Activated naive CD4-positive, alpha-beta T cell treated with anti-CD3 and anti-CD28 coated beads for 36 hours (primary cell): ENCODE results near the gene HS3ST3A1. TPM values are rescaled to one million over a fixed set of nuclear protein-coding genes. Genes with fewer than 3 reads are reported as not detected.

Source experiments
- CTCF ChIA-PET: fragments of 350-600 bp; sonication (Branson Sonifier 250); formaldehyde crosslinking; loops from one replicate; lab custom pipeline; 2021; ENCODE audit warnings: antibody characterized with exemption; lab: Charles Lee
- DNase-seq: peaks from one replicate; pipeline ENCODE4 v3.0.0-alpha.2; 2020
- H3K27ac Mint-ChIP-seq: one replicate; pipeline ENCODE4 v1.8.0; 2021; ENCODE audit warnings: mild to moderate bottlenecking, mixed read lengths
- H3K27me3 Mint-ChIP-seq: one replicate; pipeline ENCODE4 v1.8.0; 2021; ENCODE audit warnings: low read depth, mixed read lengths
- H3K36me3 Mint-ChIP-seq: one replicate; pipeline ENCODE4 v1.8.0; 2021; ENCODE audit warnings: low read depth, mixed read lengths
- H3K4me1 Mint-ChIP-seq: one replicate; pipeline ENCODE4 v1.8.0; 2021; ENCODE audit warnings: low read depth, mixed read lengths
- H3K4me3 Mint-ChIP-seq: one replicate; pipeline ENCODE4 v1.8.0; 2021; ENCODE audit warnings: mild to moderate bottlenecking, moderate library complexity, mixed read lengths
- H3K9me3 Mint-ChIP-seq: one replicate; pipeline ENCODE4 v1.8.0; 2021; ENCODE audit warnings: mixed read lengths
- intact Hi-C: fragments of 100-400 bp; cut with micrococcal nuclease; formaldehyde crosslinking; loops from one replicate; pipeline ENCODE4 v1.15.1; 2023
- total RNA-seq, 2 experiments: library from RNA; stranded (reverse); gene quantifications; one replicate each; pipeline ENCODE4 v1.2.3, GENCODE V29; 2021

HS3ST3A1 gene
- total RNA-seq, 2 experiments from 2014 or later, result 0.91 to 1.1 TPM

- Mint-ChIP-seq H3K4me3 (no peak overlapping the region), H3K27ac (no peak overlapping the region), H3K36me3 (no peaks in the 10 kb centered on the region), H3K9me3 (no peaks in the 10 kb centered on the region), H3K27me3 (peaks cover 13% of the 10 kb centered on the region), H3K4me1 (peaks cover 4% of the 10 kb centered on the region)
- intact Hi-C loops, result no loop called here
- CTCF ChIA-PET, result no interaction called here
- no peak for DNase-seq
These were observed 109.6 kb downstream of the HS3ST3A1 start for GRCh38 chr17:13491916-13492736.

GRCh38 chr17:13491491-13491890 lies 110.2 kb downstream of the HS3ST3A1 start:
- H3K4me3 Mint-ChIP-seq, result no peak overlapping the region
- H3K36me3 Mint-ChIP-seq, result no peaks in the 10 kb centered on the region
- DNase-seq, result no peak
- no peak overlapping the region for H3K27ac Mint-ChIP-seq
- peaks cover 4% of the 10 kb centered on the region for H3K4me1 Mint-ChIP-seq
- peaks cover 13% of the 10 kb centered on the region for H3K27me3 Mint-ChIP-seq
- H3K9me3 Mint-ChIP-seq, result no peaks in the 10 kb centered on the region
- intact Hi-C loops, result no loop called here
- CTCF ChIA-PET, result no interaction called here

GRCh38 chr17:13490906-13491482 lies 110.7 kb downstream of the HS3ST3A1 start:
- intact Hi-C loops, result no loop called here
- H3K4me1 Mint-ChIP-seq, result peaks cover 4% of the 10 kb centered on the region

DNA sequence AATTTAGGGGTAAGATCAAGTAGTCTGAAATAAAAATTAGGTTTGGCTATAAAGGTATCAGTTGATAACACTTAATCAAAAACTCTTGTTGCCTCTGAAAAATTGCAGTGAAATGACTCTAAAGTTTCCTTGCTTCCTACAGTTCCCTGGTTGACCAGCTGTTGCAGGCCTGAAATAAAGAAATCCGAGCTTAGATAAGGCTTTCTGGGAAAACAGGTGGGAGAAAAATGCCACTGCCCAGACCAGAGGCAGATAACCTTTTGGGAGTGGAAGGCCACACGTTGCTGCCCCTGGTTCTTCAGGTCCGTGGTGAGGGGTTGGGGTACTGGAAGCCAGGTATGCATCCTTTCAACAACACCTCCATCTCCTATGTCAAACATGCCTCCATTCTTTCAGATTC lies 111.3 kb downstream of the HS3ST3A1 start:
- CTCF ChIA-PET, result no interaction called here
- DNase-seq, result no peak
- no peak overlapping the region for H3K4me3 Mint-ChIP-seq
- no peaks in the 10 kb centered on the region for H3K36me3 Mint-ChIP-seq
- no peaks in the 10 kb centered on the region for H3K9me3 Mint-ChIP-seq
- H3K4me1 Mint-ChIP-seq, result peaks cover 4% of the 10 kb centered on the region
- no peak overlapping the region for H3K27ac Mint-ChIP-seq
- peaks cover 13% of the 10 kb centered on the region for H3K27me3 Mint-ChIP-seq
- intact Hi-C loops, result no loop called here

More at GRCh38 chr17:13490906-13491482, 110.7 kb downstream of the HS3ST3A1 start:
- no peak for DNase-seq
- Mint-ChIP-seq H3K4me3 (no peak overlapping the region), H3K27ac (no peak overlapping the region), H3K27me3 (peaks cover 13% of the 10 kb centered on the region), H3K9me3 (no peaks in the 10 kb centered on the region), H3K36me3 (no peaks in the 10 kb centered on the region)
- CTCF ChIA-PET, result no interaction called here

DNA sequence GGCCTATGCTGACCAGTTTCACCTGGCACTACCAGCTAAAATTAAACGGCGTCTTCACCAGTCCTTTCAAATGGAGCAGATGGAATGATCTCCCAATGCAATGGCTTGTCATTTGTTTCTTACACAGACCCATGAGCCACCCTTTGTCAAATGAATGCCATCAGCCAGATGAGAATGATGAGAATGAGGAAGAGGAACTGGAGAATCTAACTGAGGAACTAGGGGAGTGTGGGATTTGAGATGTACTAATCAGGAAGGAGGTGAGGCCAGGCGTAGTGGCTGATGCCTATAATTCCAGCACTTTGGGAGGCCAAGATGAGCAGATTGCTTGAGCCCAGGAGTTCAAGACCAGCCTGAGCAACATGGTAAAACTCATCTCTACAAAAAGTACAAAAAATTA lies 116.4 kb downstream of the HS3ST3A1 start:
- H3K27ac Mint-ChIP-seq, result no peak overlapping the region
- no peak for DNase-seq
- intact Hi-C loops, result no loop called here
- no peaks in the 10 kb centered on the region for H3K4me1 Mint-ChIP-seq
- H3K27me3 Mint-ChIP-seq, result peaks cover 10% of the 10 kb centered on the region
- no peak overlapping the region for H3K4me3 Mint-ChIP-seq
- CTCF ChIA-PET, result interaction anchor here (1.2 kb wide), 1 partner anchor 8 kb away, joined by 3 read pairs; no protein-coding TSS in a partner anchor
- H3K9me3 Mint-ChIP-seq, result peaks cover 14% of the 10 kb centered on the region
- H3K36me3 Mint-ChIP-seq, result no peaks in the 10 kb centered on the region

GRCh38 chr17:13484020-13484419 lies 117.7 kb downstream of the HS3ST3A1 start:
- H3K4me3 Mint-ChIP-seq, result no peak overlapping the region
- H3K27ac Mint-ChIP-seq, result no peak overlapping the region
- DNase-seq, result no peak
- no peaks in the 10 kb centered on the region for H3K4me1 Mint-ChIP-seq
- H3K9me3 Mint-ChIP-seq, result peaks cover 20% of the 10 kb centered on the region
- intact Hi-C loops, result no loop called here
- H3K36me3 Mint-ChIP-seq, result no peaks in the 10 kb centered on the region
- H3K27me3 Mint-ChIP-seq, result peaks cover 5% of the 10 kb centered on the region
- CTCF ChIA-PET, result no interaction called here

- CTCF ChIA-PET, result no interaction called here
- H3K9me3 Mint-ChIP-seq, result peaks cover 20% of the 10 kb centered on the region
- H3K4me1 Mint-ChIP-seq, result no peaks in the 10 kb centered on the region
- H3K36me3 Mint-ChIP-seq, result no peaks in the 10 kb centered on the region
- no peak overlapping the region for H3K27ac Mint-ChIP-seq
- H3K4me3 Mint-ChIP-seq, result no peak overlapping the region
- DNase-seq, result no peak
- intact Hi-C loops, result no loop called here
- H3K27me3 Mint-ChIP-seq, result peaks cover 5% of the 10 kb centered on the region
These were observed 120.9 kb downstream of the HS3ST3A1 start for GRCh38 chr17:13480877-13481276.

DNA sequence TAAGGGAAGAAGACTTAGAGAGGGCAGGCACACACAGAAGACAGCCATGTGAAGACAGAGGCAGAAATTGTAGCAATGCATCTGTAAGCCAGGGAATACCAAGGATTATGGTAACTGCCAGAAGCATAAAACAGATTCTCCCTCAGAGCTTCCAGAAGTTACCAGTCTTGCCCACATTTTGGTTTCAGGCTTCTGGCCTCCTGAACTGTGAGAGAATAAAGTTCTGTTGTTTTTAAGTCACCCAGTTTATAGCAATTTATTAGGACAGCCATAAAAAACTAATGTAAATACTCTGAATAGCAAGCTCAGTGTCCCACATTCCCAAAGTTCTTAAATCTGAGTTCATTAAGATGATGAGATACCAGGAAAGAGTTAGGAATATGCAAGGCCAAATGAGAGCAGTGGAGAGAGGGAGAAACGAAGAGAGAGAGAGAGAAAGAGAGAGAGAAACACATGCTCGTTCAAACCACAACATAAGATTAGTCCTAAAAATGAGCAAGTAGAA lies 123.4 kb downstream of the HS3ST3A1 start:
- DNase-seq, result no peak
- intact Hi-C loops, result no loop called here
- H3K4me3 Mint-ChIP-seq, result no peak overlapping the region
- H3K4me1 Mint-ChIP-seq, result no peaks in the 10 kb centered on the region
- no peaks in the 10 kb centered on the region for H3K36me3 Mint-ChIP-seq
- peaks cover 14% of the 10 kb centered on the region for H3K27me3 Mint-ChIP-seq
- H3K9me3 Mint-ChIP-seq, result peaks cover 20% of the 10 kb centered on the region
- CTCF ChIA-PET, result no interaction called here
- H3K27ac Mint-ChIP-seq, result no peak overlapping the region

GRCh38 chr17:13477180-13477611 lies 124.5 kb downstream of the HS3ST3A1 start:
- Mint-ChIP-seq H3K4me1 (no peaks in the 10 kb centered on the region), H3K27ac (no peak overlapping the region), H3K36me3 (no peaks in the 10 kb centered on the region), H3K9me3 (peaks cover 20% of the 10 kb centered on the region), H3K27me3 (peaks cover 16% of the 10 kb centered on the region), H3K4me3 (no peak overlapping the region)
- no peak for DNase-seq
- intact Hi-C loops, result no loop called here
- CTCF ChIA-PET, result no interaction called here

GRCh38 chr17:13476720-13477119 lies 125.0 kb downstream of the HS3ST3A1 start:
- peaks cover 19% of the 10 kb centered on the region for H3K9me3 Mint-ChIP-seq
- no peak overlapping the region for H3K4me3 Mint-ChIP-seq
- H3K27me3 Mint-ChIP-seq, result peaks cover 16% of the 10 kb centered on the region
- no peaks in the 10 kb centered on the region for H3K36me3 Mint-ChIP-seq
- H3K4me1 Mint-ChIP-seq, result no peaks in the 10 kb centered on the region
- no peak overlapping the region for H3K27ac Mint-ChIP-seq
- no peak for DNase-seq
- intact Hi-C loops, result no loop called here
- CTCF ChIA-PET, result no interaction called here

- Mint-ChIP-seq H3K27ac (no peak overlapping the region), H3K27me3 (peaks cover 16% of the 10 kb centered on the region), H3K9me3 (peaks cover 9% of the 10 kb centered on the region), H3K4me3 (no peak overlapping the region), H3K4me1 (no peaks in the 10 kb centered on the region), H3K36me3 (no peaks in the 10 kb centered on the region)
- CTCF ChIA-PET, result no interaction called here
- DNase-seq, result no peak
- intact Hi-C loops, result no loop called here
These were observed 126.0 kb downstream of the HS3ST3A1 start for GRCh38 chr17:13475574-13476223.

DNA sequence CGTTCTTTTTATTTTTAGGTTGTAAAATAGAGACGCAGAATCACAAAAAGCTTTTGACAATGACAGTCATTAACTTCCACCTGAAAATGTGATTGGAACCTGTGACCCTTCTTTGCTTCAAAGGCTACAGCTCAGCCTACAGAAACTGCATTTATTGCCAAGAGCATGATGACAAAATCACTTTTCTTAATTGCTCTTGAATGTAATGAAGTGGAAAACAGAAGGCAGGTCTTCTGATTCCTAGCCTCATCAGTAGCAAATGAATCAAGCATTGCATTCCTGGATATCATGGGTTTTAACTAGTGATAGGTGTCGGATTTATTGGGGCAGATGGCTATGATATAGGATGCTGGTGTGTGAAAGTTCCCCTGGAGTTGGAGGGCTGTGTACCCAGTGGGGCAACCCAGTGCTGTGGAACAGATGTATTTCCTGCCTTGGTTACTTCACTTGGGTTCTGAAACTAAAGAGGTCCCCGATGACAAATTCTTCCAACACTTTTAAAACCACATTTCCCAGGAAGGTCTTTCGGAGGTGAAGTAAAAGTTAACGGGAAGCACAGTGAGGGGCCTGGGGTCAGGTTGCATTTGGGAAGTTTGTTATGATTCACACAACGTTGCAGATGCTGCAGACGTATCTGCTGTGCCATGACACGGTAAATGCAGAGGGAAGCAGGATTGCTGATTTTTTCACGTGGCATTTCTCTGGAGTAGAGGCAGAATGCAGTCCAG lies 127.5 kb downstream of the HS3ST3A1 start:
- CTCF ChIA-PET, result interaction anchor here (0.6 kb wide), 2 partner anchors 77 to 1453 kb away, joined by 3 read pairs; no protein-coding TSS in a partner anchor
- no peaks in the 10 kb centered on the region for H3K4me1 Mint-ChIP-seq
- no peak overlapping the region for H3K27ac Mint-ChIP-seq
- H3K4me3 Mint-ChIP-seq, result no peak overlapping the region
- DNase-seq, result no peak
- intact Hi-C loops, result no loop called here
- H3K9me3 Mint-ChIP-seq, result no peaks in the 10 kb centered on the region
- no peaks in the 10 kb centered on the region for H3K36me3 Mint-ChIP-seq
- peaks cover 16% of the 10 kb centered on the region for H3K27me3 Mint-ChIP-seq
